Left lung (tissue), 10 donors: Measurements from ENCODE around the gene KIF12. TPM values are rescaled to one million over a fixed set of nuclear protein-coding genes. Genes with fewer than 3 reads are reported as not detected.
"Not testable (repeated sequence)": the region's sequence is repeated elsewhere in the genome, so short reads cannot be mapped to it uniquely, and the experiment has no call there.

Experiments
- ATAC-seq: fragments of 200-7000 bp; cut with Tn5 transposase; one replicate; pipeline ENCODE4 v1.9.1; 2020; ENCODE audit warnings: moderate library complexity
- DNase-seq, 4 donors: peaks; one replicate each; pipeline ENCODE4 v3.0.0-alpha.2; 2013 to 2020
- H3K27ac ChIP-seq, 2 donors: fragments of 200-600 bp; sonication (generic) in 1 of 2; one replicate each; pipeline versions ENCODE4 v1.5.0 to v1.8.0; 2020 to 2021
- H3K27me3 ChIP-seq, 2 donors: fragments of 200-600 bp; sonication (generic) in 1 of 2; one replicate each; pipeline versions ENCODE4 v1.5.0 to v1.8.0; 2020 to 2021
- H3K36me3 ChIP-seq, 2 donors: fragments of 200-600 bp; sonication (generic) in 1 of 2; one replicate each; pipeline versions ENCODE4 v1.5.0 to v1.8.0; 2020 to 2021
- H3K4me1 ChIP-seq, 2 donors: fragments of 200-600 bp; one replicate each; pipeline ENCODE4 v1.8.0; 2021
- H3K4me3 ChIP-seq, 2 donors: fragments of 200-600 bp; sonication (generic) in 1 of 2; one replicate each; pipeline versions ENCODE4 v1.5.0 to v1.8.0; 2020 to 2021; ENCODE audit warnings: mild to moderate bottlenecking in 1 of 2
- H3K9me3 ChIP-seq, 2 donors: fragments of 200-600 bp; sonication (generic) in 1 of 2; one replicate each; pipeline versions ENCODE4 v1.5.0 to v1.8.0; 2020 to 2021
- CTCF ChIP-seq, 2 donors: fragments of 200-600 bp; sonication (generic) in 1 of 2; IDR thresholded peaks; one replicate each; pipeline versions ENCODE4 v1.5.0 to v1.8.0; 2021; ENCODE audit warnings: antibody characterized with exemption in 2 of 2
- intact Hi-C, 2 donors: fragments of 100-400 bp; cut with DNase I; formaldehyde crosslinking; loops; one replicate each; pipeline versions ENCODE4 v1.11.2 to v1.14.2; 2022
- polyA plus RNA-seq, 6 donors: library from polyadenylated mRNA; unstranded; fragments of 120-200 nt; gene quantifications; one replicate each; pipeline ENCODE4 v1.2.1, GENCODE V29; 2013; ENCODE audit not compliant: insufficient read length in 6 of 6
- total RNA-seq, 2 donors: library from RNA; stranded (reverse); fragmentation: NEBNext Ultra II Directional; extraction: Animal tissue kit (Norgen Biotek cat#: 25700); gene quantifications; one replicate each; pipeline ENCODE4 v1.2.1, GENCODE V29; 2021
- donor health status: DM: no; HTN: yes; CAD: no.
- donor health status: DM: no; HTN: no; CAD: no.

KIF12 gene
- total and polyA plus RNA-seq, 8 donors: 2.4 to 54.7 (median 43.3) TPM

GRCh38 chr9:114083666-114084065, 15.4 kb downstream of the KIF12 start:
- no peaks in the 10 kb centered on the region for H3K4me1 ChIP-seq
- intact Hi-C loops: no loop called here
- H3K4me3 ChIP-seq: no peak overlapping the region
- H3K27me3 ChIP-seq: no peaks in the 10 kb centered on the region
- ATAC-seq: no peak
- H3K9me3 ChIP-seq: no peaks in the 10 kb centered on the region
- no peak for TF ChIP-seq CTCF (IDR thresholded peaks at IDR 0.05)
- no peak overlapping the region for H3K27ac ChIP-seq
- no peaks in the 10 kb centered on the region for H3K36me3 ChIP-seq
- no peak for DNase-seq

GRCh38 chr9:114082763-114083412, 16.2 kb downstream of the KIF12 start:
- intact Hi-C loops, H3K27ac ChIP-seq, H3K27me3 ChIP-seq, H3K4me1 ChIP-seq, H3K4me3 ChIP-seq, DNase-seq, H3K9me3 ChIP-seq, H3K36me3 ChIP-seq: not testable (repeated sequence)
- ATAC-seq: peak; percentile 11

- no peaks in the 10 kb centered on the region for H3K36me3 ChIP-seq
- peaks cover 0 to 6% of the 10 kb centered on the region in 2 donors for H3K4me1 ChIP-seq
- ATAC-seq: peak; percentile 88
- DNase-seq: peak in 3 of 4 donors; percentile 85 to 93 (median 87)
- H3K27me3 ChIP-seq: peaks cover 0 to 7% of the 10 kb centered on the region in 2 donors
- TF ChIP-seq CTCF (IDR thresholded peaks at IDR 0.05): peak; percentile 89 to 90
- H3K4me3 ChIP-seq: no peak overlapping the region
- no peaks in the 10 kb centered on the region for H3K9me3 ChIP-seq
- intact Hi-C loops: no loop called here
- no peak overlapping the region for H3K27ac ChIP-seq
Measured at GRCh38 chr9:114082017-114082762, 16.9 kb downstream of the KIF12 start.

GRCh38 chr9:114081441-114082016, 17.6 kb downstream of the KIF12 start:
- Histone ChIP-seq H3K4me1 (peaks cover 0 to 6% of the 10 kb centered on the region in 2 donors), H3K36me3 (no peaks in the 10 kb centered on the region), H3K27ac (no peak overlapping the region), H3K27me3 (peaks cover 0 to 13% of the 10 kb centered on the region in 2 donors), H3K9me3 (no peaks in the 10 kb centered on the region), H3K4me3 (no peak overlapping the region)
- intact Hi-C loops: no loop called here
- no peak for DNase-seq
- peak; percentile 39 for ATAC-seq
- TF ChIP-seq CTCF (IDR thresholded peaks at IDR 0.05): no peak

- H3K4me3 ChIP-seq: no peak overlapping the region
- H3K27ac ChIP-seq: peak overlapping the region in 1 of 2 donors; percentile 47
- peaks cover 0 to 17% of the 10 kb centered on the region in 2 donors for H3K27me3 ChIP-seq
- peaks cover 0 to 6% of the 10 kb centered on the region in 2 donors for H3K4me1 ChIP-seq
- H3K36me3 ChIP-seq: no peaks in the 10 kb centered on the region
- intact Hi-C loops: no loop called here
- no peaks in the 10 kb centered on the region for H3K9me3 ChIP-seq
- no peak for TF ChIP-seq CTCF (IDR thresholded peaks at IDR 0.05)
- ATAC-seq: peak; percentile 79
- DNase-seq: peak in 2 of 4 donors; percentile 36 to 73
Measured at GRCh38 chr9:114080773-114081440, 18.2 kb downstream of the KIF12 start.
